ENCODE measurements around the gene CDKN2B. TPM values are rescaled to one million over a fixed set of nuclear protein-coding genes. Genes with fewer than 3 reads are reported as not detected.

Gene CDKN2B
- total and polyA plus RNA-seq, 2 of the 13 experiments (the other 11 are each of a cell fraction or from before 2014, with no cell fraction given) = 1.4 to 1.5 TPM

DNA sequence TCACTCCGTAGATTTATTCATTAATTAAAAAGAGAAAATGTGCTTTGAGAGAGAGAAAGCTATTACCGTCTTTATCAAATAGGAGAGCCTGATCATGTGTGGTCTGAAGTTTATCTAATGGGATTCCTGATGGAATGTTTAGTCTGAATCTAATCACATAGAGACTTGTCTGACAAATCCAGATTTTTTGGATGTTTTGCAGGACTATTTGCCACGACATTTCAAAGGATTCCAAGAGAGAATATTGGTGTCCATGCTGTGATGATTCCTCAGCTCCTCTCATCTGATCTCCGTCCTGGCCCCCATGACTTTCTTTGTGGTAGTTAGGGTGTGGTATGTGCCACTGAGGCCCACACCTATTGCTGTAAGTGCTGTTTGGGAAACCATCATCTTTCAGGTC lies 20.1 kb upstream of the CDKN2B start:
- CTCF ChIA-PET (ENCODE audit: low intra/inter-chr PET ratio, low total read pairs) = no interaction called here
- in situ Hi-C loops (cut with HindIII; ENCODE audit: extremely low pct_ligation_motif_present, low pct_unique_long_range_greater_than_20kb) = no loop called here
- BruUV-seq (replicated peaks) = no TSS peak
- TF ChIP-seq MAFG (CRISPR knock-in tag; IDR thresholded peaks at IDR 0.05) (no peak), HMG20B (CRISPR knock-in tag; conservative IDR thresholded peaks at IDR 0.05) (no peak), ZNF879 (CRISPR knock-in tag; IDR thresholded peaks at IDR 0.05) (no peak), NONO (IDR thresholded peaks at IDR 0.05) (no peak), NONO (CRISPR knock-in tag; conservative IDR thresholded peaks at IDR 0.05) (no peak), XBP1 (CRISPR knock-in tag; IDR thresholded peaks at IDR 0.05) (no peak), ZNF709 (CRISPR knock-in tag; IDR thresholded peaks at IDR 0.05) (no peak), FOXO1 (CRISPR knock-in tag; IDR thresholded peaks at IDR 0.05) (no peak), ZNF282 (IDR thresholded peaks at IDR 0.05; ENCODE audit: partially characterized antibody) (no peak), SRSF4 (IDR thresholded peaks at IDR 0.05; ENCODE audit: low read depth, low read length, poor library complexity, severe bottlenecking) (no peak), ZNF530 (CRISPR knock-in tag; IDR thresholded peaks at IDR 0.05; ENCODE audit: low read depth) (no peak), ZSCAN22 (CRISPR knock-in tag; IDR thresholded peaks at IDR 0.05) (no peak)
- TF ChIP-seq, protein P1, sequence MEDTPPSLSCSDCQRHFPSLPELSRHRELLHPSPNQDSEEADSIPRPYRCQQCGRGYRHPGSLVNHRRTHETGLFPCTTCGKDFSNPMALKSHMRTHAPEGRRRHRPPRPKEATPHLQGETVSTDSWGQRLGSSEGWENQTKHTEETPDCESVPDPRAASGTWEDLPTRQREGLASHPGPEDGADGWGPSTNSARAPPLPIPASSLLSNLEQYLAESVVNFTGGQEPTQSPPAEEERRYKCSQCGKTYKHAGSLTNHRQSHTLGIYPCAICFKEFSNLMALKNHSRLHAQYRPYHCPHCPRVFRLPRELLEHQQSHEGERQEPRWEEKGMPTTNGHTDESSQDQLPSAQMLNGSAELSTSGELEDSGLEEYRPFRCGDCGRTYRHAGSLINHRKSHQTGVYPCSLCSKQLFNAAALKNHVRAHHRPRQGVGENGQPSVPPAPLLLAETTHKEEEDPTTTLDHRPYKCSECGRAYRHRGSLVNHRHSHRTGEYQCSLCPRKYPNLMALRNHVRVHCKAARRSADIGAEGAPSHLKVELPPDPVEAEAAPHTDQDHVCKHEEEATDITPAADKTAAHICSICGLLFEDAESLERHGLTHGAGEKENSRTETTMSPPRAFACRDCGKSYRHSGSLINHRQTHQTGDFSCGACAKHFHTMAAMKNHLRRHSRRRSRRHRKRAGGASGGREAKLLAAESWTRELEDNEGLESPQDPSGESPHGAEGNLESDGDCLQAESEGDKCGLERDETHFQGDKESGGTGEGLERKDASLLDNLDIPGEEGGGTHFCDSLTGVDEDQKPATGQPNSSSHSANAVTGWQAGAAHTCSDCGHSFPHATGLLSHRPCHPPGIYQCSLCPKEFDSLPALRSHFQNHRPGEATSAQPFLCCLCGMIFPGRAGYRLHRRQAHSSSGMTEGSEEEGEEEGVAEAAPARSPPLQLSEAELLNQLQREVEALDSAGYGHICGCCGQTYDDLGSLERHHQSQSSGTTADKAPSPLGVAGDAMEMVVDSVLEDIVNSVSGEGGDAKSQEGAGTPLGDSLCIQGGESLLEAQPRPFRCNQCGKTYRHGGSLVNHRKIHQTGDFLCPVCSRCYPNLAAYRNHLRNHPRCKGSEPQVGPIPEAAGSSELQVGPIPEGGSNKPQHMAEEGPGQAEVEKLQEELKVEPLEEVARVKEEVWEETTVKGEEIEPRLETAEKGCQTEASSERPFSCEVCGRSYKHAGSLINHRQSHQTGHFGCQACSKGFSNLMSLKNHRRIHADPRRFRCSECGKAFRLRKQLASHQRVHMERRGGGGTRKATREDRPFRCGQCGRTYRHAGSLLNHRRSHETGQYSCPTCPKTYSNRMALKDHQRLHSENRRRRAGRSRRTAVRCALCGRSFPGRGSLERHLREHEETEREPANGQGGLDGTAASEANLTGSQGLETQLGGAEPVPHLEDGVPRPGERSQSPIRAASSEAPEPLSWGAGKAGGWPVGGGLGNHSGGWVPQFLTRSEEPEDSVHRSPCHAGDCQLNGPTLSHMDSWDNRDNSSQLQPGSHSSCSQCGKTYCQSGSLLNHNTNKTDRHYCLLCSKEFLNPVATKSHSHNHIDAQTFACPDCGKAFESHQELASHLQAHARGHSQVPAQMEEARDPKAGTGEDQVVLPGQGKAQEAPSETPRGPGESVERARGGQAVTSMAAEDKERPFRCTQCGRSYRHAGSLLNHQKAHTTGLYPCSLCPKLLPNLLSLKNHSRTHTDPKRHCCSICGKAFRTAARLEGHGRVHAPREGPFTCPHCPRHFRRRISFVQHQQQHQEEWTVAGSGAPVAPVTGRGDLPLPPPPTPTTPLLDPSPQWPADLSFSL (CRISPR knock-in tag; IDR thresholded peaks at IDR 0.05) = no peak
- TF ChIP-seq, protein P2, sequence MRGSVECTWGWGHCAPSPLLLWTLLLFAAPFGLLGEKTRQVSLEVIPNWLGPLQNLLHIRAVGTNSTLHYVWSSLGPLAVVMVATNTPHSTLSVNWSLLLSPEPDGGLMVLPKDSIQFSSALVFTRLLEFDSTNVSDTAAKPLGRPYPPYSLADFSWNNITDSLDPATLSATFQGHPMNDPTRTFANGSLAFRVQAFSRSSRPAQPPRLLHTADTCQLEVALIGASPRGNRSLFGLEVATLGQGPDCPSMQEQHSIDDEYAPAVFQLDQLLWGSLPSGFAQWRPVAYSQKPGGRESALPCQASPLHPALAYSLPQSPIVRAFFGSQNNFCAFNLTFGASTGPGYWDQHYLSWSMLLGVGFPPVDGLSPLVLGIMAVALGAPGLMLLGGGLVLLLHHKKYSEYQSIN (CRISPR knock-in tag; IDR thresholded peaks at IDR 0.05; ENCODE audit: borderline replicate concordance) = no peak
- TF ChIP-seq, protein P3, sequence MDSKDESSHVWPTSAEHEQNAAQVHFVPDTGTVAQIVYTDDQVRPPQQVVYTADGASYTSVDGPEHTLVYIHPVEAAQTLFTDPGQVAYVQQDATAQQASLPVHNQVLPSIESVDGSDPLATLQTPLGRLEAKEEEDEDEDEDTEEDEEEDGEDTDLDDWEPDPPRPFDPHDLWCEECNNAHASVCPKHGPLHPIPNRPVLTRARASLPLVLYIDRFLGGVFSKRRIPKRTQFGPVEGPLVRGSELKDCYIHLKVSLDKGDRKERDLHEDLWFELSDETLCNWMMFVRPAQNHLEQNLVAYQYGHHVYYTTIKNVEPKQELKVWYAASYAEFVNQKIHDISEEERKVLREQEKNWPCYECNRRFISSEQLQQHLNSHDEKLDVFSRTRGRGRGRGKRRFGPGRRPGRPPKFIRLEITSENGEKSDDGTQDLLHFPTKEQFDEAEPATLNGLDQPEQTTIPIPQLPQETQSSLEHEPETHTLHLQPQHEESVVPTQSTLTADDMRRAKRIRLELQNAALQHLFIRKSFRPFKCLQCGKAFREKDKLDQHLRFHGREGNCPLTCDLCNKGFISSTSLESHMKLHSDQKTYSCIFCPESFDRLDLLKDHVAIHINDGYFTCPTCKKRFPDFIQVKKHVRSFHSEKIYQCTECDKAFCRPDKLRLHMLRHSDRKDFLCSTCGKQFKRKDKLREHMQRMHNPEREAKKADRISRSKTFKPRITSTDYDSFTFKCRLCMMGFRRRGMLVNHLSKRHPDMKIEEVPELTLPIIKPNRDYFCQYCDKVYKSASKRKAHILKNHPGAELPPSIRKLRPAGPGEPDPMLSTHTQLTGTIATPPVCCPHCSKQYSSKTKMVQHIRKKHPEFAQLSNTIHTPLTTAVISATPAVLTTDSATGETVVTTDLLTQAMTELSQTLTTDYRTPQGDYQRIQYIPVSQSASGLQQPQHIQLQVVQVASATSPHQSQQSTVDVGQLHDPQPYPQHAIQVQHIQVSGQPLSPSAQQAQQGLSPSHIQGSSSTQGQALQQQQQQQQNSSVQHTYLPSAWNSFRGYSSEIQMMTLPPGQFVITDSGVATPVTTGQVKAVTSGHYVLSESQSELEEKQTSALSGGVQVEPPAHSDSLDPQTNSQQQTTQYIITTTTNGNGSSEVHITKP (CRISPR knock-in tag; IDR thresholded peaks at IDR 0.05; ENCODE audit: low read depth) = no peak

More for the DNA sequence above, 20.1 kb upstream of the CDKN2B start:
- intact Hi-C loops (cut with micrococcal nuclease; ENCODE audit: unreplicated experiment) = no loop called here
- Histone ChIP-seq H3K27ac (ENCODE audit: extremely low read length, insufficient read depth, low read length) (no peak overlapping the region), H4K20me1 (ENCODE audit: insufficient read depth, low read length) (no peaks in the 10 kb centered on the region), H2AFZ (ENCODE audit: low read length) (no peak overlapping the region), H3K9me3 (ENCODE audit: low read length) (no peaks in the 10 kb centered on the region), H3K79me2 (ENCODE audit: insufficient read depth, low read length) (no peaks in the 10 kb centered on the region), H3K4me3 (replicated peaks in 1 of 3; ENCODE audit: insufficient read depth in 1 of 3, low read depth in 2 of 3, low read length in 3 of 3) (no peak overlapping the region), H3K27me3 (ENCODE audit: control insufficient read depth in 1 of 2, insufficient read depth in 2 of 2, low read length in 2 of 2) (peaks cover 0 to 3% of the 10 kb centered on the region in 2 experiments; a peak in 2 of 5 replicates), H3K4me2 (ENCODE audit: low read depth, low read length) (no peak overlapping the region), H3K4me1 (ENCODE audit: insufficient read depth, low read length) (peaks cover 6% of the 10 kb centered on the region; the same call in 1 of the 2 replicates), H3K9ac (ENCODE audit: insufficient read depth, low read depth, low read length) (no peak overlapping the region), H3K36me3 (replicated peaks in 1 of 2; ENCODE audit: control insufficient read depth in 1 of 2, insufficient read depth in 2 of 2, low read length in 2 of 2) (no peaks in the 10 kb centered on the region)
- no peak for ATAC-seq
- no peak for DNase-seq (ENCODE audit: low spot score)
- POLR2A ChIA-PET = interaction anchor here (1.6 kb wide), 1 partner anchor 20 kb away, joined by 4 read pairs; the partner anchor contains the start of gene CDKN2B
- FAIRE-seq = no peak
- 33% methylated on average over 4 of the region's 4 CpGs for WGBS (ENCODE audit: low lambda C conversion rate)
